Measurements from ENCODE around the gene EPB41L1.

EPB41L1 gene

DNA sequence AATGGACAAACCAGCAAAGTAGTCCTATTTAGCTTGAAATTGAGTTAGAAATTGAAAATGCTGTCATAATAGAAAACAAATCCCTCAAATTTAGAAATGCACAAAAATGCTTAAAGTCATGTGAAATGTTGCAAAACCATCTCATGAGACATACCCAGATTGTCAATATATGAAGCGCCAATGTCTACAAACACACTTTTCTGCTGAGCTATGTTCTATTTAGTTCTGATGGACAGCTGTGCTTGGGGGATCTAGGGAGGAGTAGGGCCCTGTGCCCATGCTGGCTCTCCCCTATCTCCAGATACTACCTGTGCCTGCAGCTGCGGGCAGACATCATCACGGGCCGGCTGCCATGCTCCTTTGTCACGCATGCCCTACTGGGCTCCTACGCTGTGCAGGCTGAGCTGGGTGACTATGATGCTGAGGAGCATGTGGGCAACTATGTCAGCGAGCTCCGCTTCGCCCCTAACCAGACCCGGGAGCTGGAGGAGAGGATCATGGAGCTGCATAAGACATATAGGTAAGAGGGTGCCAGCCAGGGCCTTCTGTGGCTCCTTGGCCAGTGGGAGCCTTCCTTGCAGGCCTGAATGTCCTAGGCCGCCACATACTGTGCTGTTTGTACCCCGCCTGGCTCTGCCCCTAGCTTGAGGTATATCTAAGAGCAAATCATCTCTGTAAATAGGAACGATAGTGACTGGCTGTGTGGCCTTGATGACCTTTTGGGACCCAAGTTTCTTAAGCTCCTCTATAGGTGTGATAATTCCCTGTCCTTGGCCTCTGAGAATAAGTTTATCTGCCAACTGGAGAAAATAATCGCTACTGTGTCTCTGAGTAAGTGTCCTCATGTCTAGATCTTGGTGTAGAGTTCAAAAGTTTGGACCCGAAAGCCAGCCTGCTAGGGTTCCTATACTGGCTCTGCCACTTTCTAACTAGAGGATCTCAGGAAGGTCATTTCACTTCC lies 30.6 kb downstream of the EPB41L1 start:
- in situ Hi-C loops (cut with MboI; ENCODE audit: low sequenced_read_pairs), result no loop called here

DNA sequence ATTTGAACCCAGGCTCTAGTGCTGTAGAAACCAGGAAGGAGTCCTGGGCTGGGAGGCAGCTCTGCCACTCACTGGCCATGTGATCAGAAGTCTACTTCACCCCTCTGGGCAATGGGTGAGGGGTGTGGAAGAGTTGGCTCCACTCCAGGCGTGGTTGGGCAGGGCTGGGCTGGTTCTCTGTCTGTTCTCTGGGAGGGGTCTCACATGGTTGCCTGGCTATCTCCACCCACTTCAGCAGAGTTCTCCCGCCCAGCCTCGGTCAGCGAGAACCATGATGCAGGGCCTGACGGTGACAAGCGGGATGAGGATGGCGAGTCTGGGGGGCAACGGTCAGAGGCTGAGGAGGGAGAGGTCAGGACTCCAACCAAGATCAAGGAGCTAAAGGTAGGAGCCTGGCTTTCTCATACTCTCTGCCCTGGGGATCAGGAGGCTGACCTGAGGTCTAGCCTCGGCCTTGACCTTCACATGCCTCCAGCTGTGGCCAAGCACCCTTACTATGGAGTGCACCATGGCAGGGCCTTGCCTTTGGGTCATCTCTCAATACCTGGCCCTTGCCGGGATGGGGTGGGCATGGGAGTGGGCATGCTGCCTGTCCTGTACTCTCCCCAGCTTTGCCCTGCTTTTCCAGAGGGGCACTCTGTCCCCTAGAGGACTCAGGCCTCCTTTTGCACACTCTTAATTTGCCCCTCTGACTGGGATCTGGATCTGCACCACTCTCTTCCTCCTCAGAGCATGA lies 39.6 kb downstream of the EPB41L1 start:
- in situ Hi-C loops (cut with MboI; ENCODE audit: low sequenced_read_pairs), result no loop called here

DNA sequence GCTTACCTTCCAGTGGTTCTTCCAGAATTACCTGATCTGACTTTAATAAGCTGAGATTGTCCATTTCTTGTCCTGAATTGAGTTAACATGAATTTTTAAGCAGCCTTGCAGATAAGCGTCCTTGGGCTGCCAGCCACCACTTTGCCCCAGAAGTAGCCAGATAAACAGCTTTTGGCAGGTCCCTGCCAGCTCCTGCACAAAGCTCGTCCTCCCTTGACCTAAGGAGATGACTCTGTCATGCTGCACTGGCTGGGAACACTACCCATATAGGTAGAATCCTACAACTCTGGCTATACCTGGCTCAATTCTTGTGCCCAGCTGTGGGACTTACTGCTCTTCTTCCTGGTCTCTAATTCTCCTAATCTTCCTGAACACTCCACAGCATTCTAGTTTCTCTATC lies 42.1 kb downstream of the EPB41L1 start:
- in situ Hi-C loops (cut with MboI; ENCODE audit: low sequenced_read_pairs), result no loop called here

- in situ Hi-C loops (cut with MboI; ENCODE audit: low sequenced_read_pairs), result no loop called here
These were observed 42.7 kb downstream of the EPB41L1 start for GRCh38 chr20:36197271-36197670.

DNA sequence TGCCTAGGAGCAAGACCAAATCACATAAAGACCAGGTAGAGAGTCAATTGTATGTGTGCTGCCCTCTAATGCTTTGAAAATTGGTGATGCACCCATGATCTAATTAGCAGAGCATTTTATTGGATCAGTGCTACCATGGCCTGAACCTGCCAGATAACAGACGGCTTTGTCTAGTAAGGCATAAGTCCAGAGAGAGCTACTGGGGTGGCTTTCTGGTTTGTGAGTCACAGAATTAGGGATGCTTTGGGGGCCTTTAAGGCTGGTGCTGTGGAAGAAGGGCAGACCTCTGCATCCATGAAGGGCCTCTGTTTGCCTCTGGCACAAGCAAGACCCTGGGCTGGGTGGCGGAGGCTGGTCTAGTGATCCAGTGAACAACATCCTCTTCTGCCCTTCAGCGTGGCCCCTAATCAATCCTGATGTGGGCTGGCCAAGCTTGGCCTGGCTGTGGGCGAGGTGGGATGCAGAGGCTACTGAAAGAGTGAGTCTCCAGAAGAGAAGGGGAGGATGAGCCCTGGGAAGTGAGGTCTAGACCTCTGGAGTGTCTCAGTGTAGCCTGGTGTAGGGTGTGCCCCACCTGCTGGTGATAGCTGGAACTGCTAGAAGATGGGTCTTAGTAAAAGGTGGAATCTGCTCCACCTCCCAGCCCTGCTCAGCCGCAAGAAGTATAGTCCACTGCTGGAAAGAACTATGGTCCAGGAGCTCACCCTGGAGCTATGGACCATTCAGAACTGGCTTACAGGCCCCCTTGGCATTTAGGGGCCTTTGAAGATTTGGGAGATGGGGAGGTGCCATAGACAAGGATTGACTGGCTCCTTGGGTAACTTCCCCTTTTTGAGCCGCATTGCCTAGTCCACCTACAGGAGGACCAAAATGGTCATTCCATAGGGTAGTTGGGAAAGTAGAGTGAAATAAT lies 45.1 kb downstream of the EPB41L1 start:
- in situ Hi-C loops (cut with MboI; ENCODE audit: low sequenced_read_pairs), result loop anchor here (25.0 kb wide), 2 partner anchors 238 to 688 kb away; partner anchors contain the start of gene TLDC2

GRCh38 chr20:36200451-36200850 lies 45.9 kb downstream of the EPB41L1 start:
- in situ Hi-C loops (cut with MboI; ENCODE audit: low sequenced_read_pairs), result loop anchor here (25.0 kb wide), 2 partner anchors 237 to 687 kb away; partner anchors contain the start of gene TLDC2

GRCh38 chr20:36201198-36201597 lies 46.7 kb downstream of the EPB41L1 start:
- in situ Hi-C loops (cut with MboI; ENCODE audit: low sequenced_read_pairs), result loop anchor here (25.0 kb wide), 2 partner anchors 236 to 686 kb away; partner anchors contain the start of gene TLDC2

GRCh38 chr20:36202891-36203338 lies 48.4 kb downstream of the EPB41L1 start:
- in situ Hi-C loops (cut with MboI; ENCODE audit: low sequenced_read_pairs), result loop anchor here (25.0 kb wide), 2 partner anchors 234 to 684 kb away; partner anchors contain the start of gene TLDC2

DNA sequence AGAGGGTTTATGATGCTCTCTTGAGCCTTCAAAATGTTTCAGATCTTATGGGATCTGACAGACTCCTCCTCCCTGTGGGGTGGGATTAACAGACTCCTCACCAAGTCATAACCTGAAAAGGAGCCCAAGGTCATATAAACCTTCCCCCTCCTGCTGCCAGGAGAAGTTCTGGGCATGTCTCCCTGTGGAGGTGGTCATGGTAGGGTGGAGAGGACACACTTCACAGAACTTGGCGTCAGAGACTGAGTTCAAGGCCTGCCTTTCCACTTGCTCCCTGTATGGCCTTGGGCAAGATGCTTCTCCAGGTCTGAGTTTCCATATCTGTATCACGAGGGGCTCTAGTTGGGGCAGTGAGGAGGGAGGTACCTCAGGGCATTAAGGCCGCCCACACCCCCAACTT lies 49.3 kb downstream of the EPB41L1 start:
- in situ Hi-C loops (cut with MboI; ENCODE audit: low sequenced_read_pairs), result loop anchor here (25.0 kb wide), 2 partner anchors 233 to 683 kb away; partner anchors contain the start of gene TLDC2

DNA sequence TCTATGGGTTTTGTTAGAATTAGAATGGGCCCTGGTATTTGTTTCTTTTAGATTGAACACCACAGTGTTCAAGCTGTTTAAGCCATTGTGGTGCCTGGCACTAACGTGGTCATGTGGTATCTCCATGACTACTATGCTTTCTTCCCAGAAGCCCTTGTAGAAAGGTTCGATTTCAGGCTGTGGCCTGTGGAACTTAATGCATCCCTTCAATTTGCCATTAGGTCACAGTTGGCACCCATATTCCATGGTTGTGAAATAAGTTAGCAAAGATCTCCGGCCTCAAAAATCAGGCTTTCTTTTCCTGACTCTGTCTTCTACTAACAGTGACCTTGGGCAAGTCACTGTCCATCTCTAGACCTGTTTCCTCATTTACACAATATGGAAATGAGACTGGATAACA lies 50.5 kb downstream of the EPB41L1 start:
- in situ Hi-C loops (cut with MboI; ENCODE audit: low sequenced_read_pairs), result loop anchor here (25.0 kb wide), 2 partner anchors 232 to 682 kb away; partner anchors contain the start of gene TLDC2

DNA sequence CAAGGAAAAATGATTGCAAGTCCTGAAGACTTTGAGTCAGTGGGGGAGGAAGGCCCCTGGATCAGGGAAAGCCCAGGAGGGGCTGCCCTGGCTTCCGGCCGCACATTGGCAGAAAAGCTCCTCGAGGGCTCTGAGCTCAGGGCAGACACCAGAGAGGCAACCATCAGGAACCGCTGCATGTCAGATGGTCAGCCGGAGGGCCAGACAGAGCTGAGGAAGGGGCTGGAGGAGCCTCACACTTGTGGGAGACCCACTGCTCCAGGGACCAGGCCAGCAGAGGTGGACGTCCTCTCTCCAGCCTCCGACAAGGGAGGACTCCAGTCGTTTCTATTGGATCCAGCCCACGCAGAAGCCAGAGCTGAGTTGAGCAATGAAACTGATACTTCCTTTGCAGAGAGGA lies 51.5 kb downstream of the EPB41L1 start:
- in situ Hi-C loops (cut with MboI; ENCODE audit: low sequenced_read_pairs), result loop anchor here (25.0 kb wide), 2 partner anchors 231 to 681 kb away; partner anchors contain the start of gene TLDC2

DNA sequence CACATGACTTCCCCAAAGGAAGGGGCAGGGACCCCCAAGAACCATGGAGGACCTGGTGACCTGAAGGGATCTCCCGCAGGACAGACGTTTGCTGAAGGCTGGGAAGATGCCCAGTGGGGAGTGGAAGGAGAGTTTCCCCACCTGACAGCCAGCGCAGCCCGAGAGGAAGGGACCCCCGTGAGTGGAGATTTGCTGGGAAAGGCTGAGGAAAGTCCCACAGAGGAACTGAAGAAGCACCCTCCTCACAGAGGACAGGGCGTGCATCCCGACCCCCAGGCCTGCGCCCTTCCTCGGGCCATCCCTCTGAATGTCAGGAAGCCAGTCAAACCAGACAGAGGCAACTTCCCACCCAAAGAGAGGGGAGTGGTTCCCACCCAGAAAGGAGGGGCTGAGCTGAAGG lies 52.1 kb downstream of the EPB41L1 start:
- in situ Hi-C loops (cut with MboI; ENCODE audit: low sequenced_read_pairs), result loop anchor here (25.0 kb wide), 2 partner anchors 231 to 681 kb away; partner anchors contain the start of gene TLDC2

DNA sequence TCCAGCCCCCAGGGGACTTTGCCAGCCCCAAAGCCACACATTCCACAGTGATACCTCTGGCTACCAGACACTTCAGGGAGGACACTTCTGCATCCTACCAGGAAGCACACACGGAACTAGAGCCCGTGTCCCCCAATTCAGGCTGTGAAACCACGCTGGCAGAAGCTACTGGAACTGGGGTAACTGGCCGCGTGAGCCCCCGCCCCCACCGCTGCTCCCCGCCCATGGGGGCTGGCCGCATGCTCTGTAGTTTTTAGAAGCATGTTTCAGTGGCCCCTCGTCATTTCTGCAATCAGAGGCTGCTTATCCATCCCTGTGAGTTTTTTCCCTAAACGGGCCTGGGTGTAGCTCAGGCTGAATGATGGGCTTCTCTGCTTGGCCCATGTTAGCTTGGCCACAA lies 53.1 kb downstream of the EPB41L1 start:
- in situ Hi-C loops (cut with MboI; ENCODE audit: low sequenced_read_pairs), result loop anchor here (25.0 kb wide), 2 partner anchors 230 to 680 kb away; partner anchors contain the start of gene TLDC2

GRCh38 chr20:36208257-36208656 lies 53.7 kb downstream of the EPB41L1 start:
- in situ Hi-C loops (cut with MboI; ENCODE audit: low sequenced_read_pairs), result loop anchor here (25.0 kb wide), 2 partner anchors 229 to 679 kb away; partner anchors contain the start of gene TLDC2

DNA sequence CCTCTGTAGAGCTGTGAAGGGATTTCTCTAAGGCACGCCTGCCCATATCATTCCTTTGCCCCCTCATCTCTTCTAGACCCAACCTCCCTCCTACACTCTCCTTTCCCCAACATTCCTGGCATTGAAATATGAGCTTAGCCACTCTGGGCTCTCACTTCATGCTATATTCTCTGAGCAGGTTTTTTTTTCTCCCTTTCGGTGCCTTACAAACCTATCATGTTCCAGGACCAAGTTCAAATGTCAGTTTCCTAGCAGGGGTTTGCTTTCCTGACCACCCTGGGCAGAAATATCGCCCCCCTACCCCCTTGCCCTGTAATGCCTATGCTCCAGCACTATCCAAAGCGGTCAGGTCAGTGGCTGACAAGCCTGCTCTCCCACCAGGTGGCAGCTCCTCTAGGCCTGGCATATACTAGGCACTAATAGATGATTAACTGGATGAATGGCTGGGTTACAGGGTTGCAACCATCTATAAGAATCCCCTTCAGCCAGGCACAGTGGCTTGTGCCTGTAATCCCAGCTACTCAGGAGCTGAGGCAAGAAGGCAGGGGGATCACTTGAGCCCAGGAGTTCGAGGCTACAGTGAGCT lies 56.0 kb downstream of the EPB41L1 start:
- in situ Hi-C loops (cut with MboI; ENCODE audit: low sequenced_read_pairs), result loop anchor here (25.0 kb wide), 2 partner anchors 227 to 677 kb away; partner anchors contain the start of gene TLDC2

GRCh38 chr20:36213362-36213761 lies 58.8 kb downstream of the EPB41L1 start:
- in situ Hi-C loops (cut with MboI; ENCODE audit: low sequenced_read_pairs), result loop anchor here (25.0 kb wide), 2 partner anchors 224 to 674 kb away; partner anchors contain the start of gene TLDC2

DNA sequence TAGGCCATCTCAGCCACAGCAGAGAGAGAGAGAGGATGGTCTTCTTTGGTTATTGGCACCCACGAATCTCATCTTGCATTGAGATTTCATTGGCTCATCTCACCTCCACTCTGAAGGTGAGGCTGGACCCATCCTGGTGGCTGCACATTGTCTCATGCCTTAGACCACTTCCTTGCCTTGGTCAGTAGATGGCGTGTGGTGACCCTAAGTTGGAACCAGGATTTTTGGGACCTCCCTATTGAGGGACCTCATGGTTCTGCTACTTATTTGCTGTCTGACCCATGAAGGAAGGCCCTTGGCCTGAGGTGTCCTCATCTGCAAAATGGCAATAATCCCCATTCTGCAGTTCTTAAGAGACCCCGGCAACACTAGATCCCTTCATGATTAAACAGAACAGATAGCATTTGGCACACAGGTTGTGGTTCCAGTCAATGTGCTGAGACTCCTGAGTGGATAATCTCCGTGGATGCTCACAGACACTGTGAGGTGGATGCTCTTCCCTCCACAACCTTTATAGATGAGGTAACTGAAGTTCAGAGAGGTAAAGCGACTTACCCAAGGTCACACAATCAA lies 60.2 kb downstream of the EPB41L1 start:
- in situ Hi-C loops (cut with MboI; ENCODE audit: low sequenced_read_pairs), result loop anchor here (25.0 kb wide), 2 partner anchors 223 to 673 kb away; partner anchors contain the start of gene TLDC2

DNA sequence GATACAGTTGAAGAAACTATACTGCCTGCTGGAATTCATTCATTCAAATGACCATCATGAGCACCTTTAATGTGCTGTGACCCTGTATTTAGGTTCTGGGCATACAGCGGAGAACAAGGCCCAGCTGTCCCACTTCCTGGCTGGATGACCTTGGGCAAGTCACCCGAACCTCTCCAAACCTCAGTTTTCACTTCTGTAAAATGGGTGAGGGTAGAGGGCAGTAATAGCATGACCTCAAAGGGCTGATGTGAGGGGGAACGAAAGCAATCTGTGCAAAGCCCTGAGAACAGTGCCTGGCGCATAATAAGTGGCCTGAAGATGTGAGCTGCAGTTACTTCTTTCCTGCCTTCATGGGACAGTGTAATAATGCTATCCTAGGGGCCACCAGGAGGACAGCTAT lies 61.2 kb downstream of the EPB41L1 start:
- in situ Hi-C loops (cut with MboI; ENCODE audit: low sequenced_read_pairs), result loop anchor here (25.0 kb wide), 2 partner anchors 222 to 672 kb away; partner anchors contain the start of gene TLDC2
